Stimulated activated CD8-positive, alpha-beta memory T cell treated with anti-CD3 and anti-CD28 coated beads, Interleukin-4, amount 100 ng/mL, for 1 hour (primary cell): ENCODE measurements around the gene MPIG6B.
A peak's percentile ranks its signal among the peaks of the same experiment; 100 is the strongest.
"Not testable (repeated sequence)": the region's sequence is repeated elsewhere in the genome, so short reads cannot be mapped to it uniquely, and the experiment has no call there.

ENCODE experiments used
- DNase-seq, 2 donors: peaks; one replicate each; pipeline ENCODE4 v3.0.0-alpha.2; 2020; ENCODE audit warnings: low read depth in 2 of 2, low spot score in 1 of 2

The MPIG6B gene

DNA sequence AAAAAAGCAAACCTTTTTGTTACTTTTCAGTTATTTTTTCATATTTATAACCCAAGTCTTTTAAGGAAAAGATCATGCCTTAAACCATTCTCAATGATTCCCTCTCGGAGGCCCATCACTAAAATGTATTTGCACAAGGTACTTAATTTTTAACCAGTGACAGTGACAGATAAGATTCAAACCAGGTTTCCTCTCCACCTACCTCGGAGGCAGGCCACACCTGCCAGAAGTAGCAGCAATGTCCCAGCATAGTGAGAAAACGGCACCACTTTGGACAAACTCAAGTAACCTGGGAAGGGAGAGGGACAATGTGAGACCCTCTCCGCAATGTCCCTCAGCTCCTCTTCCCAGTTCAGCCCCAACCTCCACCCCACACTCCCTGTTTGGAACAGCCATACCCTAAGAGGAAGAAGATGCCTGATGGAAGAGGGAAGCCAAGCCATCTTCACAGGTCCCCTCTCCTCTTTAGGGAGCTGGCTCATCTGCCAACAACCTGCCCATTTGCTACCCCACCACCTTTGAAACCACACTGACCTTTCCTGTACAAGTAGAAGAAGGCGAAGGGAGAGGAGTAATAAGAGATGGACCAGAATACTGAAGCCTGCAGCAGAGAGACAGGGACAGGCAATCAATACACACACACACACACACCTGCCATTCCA, 22.3 kb upstream of the MPIG6B start:
- DNase-seq, result no peak

DNA sequence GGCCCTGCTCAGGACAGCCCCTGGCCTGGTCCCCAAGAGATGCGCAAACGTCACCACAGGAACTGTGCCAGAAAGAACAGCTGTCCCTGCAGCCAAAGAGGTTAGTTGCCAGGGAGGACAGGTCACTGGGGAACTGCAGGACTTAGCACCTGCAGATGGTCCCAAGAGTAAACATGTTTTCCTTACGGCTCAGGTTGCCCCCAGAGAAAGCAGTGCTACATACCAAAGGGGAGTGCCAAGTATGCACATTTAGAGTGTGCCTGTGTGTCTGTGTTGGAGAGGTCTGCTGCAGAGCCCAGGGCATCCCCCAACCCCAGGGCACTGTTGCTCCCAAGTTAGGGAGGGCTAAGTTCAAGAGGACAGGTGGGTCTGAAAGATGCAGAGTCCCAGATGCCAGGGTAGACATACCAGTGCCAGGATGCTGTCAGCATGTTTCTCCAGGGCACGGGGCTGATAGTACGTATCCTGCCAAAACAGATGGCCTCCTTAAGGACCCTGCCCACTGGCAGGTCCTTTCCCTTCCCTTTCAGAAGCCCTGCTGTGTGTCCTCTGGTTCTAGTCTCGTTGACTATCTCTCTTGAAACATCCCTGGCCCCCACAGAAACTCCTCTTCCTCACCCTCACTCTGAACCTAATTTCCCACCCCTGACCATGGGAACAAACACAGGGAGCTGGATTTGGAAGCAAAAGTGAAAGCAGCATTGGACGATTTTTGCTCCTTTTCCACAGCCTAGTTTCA, 21.3 kb upstream of the MPIG6B start:
- no peak for DNase-seq

DNA sequence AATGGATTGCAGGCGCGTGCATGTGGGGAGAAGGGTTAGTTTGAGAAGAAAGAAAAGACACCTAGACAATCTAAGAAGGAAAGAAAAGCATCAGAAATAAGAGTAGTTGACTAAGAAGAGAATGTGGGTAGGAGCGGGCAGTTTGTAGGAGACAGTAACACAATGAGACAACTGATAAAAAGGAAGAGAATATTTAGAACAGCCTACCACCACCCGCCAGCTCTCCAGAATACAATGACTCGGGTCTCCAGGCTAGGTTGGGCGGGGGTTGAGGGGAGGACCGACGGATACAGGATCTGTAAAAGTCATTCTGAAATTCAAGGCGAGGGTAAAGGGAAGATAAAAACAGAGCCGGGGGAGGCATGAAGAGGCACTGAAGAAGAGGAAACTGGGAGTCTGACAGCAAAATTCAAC, 20.8 kb upstream of the MPIG6B start:
- no peak for DNase-seq

DNA sequence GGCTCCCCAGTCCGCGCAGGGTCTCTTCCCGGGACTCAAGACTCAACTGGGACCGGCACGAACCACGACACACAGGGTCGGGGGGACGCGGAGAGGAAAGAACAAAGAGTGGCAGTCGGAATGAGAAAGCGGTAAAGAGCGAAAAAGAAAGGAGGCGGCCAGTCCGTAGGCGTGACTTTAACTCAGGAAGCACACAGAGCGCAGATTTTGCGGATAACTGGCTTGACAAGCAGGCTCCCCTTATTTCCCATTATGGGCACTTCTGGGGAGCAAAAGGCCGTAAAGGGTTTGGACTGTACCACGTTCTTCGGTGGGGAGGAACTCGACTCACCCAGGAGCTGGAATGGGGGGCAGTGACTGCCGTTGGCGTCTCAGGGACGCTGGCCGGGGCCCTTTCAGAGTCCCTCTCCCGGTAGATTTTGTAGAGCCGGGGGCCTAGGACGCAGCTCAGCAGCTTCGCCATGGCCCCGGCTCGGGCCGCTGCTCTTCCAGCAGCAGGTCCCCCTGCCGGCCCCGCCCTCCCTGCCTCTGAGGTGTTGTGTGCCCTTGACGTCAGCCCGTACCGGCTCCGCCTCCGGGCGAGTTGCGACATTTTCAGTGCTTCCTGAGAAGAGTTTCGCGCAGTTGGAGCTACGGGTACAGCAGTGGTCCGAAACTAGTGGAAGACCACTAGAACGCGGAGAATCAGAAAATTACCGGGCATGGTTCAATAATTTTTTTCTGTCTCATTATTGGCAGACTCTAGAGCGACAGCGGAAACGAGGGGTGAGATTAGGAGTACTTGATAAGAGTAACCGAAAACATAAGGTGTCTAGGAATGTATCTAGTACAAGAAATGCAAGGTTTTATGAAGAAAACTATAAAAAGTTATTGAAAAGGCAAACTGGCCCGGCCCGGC, 20.1 kb upstream of the MPIG6B start, which contains the start of gene ABHD16A:
Gene ABHD16A, minus strand, starts transcription at position 506 of the 898 bp plus-strand sequence. Its CDS starts 43 bp downstream, at position 463.
- DNase-seq, result peak; percentile 92 to 93

DNA sequence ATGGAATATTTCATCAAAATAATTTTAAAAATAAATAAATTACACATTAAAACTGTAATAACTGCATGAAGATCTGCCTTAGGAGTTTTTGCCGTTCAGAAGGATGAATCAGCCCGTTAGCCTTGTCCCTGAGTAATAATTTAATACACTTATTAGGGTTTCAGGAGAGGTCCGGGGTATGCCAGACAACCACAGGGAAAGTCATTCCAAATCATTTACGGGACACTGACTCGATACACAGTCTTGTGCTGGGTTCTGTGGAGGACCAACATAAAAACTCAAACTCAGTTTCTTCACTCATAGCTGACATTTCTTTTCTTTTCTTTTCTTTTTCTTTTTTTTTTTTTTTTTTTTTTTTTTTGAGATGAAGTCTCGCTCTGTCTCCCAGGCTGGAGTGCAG, 17.2 kb upstream of the MPIG6B start:
- DNase-seq, result no peak

DNA sequence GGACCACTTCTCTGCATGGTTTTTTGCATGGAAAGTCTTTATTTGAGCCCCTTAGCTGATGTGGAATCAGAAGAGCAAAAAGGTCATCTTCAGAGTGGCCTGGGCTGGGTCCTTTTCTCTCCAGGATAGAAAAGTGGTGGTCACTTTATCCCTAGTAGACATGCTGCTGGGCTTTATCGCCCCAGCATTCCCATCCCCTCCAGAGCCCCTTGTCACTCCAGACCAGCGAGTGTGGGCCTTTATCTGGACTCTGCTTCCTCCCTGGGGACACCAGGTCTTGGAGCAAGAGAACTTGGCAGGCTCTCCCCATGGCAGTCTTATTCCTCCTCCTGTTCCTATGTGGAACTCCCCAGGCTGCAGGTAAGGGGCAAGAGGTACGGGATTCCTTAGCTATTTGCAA, 16.6 kb upstream of the MPIG6B start, which contains the start of gene LY6G6F:
Gene LY6G6F, plus strand, starts transcription at position 268 of the 400 bp plus-strand sequence. Its CDS starts 41 bp downstream, at position 309.
- no peak for DNase-seq

DNA sequence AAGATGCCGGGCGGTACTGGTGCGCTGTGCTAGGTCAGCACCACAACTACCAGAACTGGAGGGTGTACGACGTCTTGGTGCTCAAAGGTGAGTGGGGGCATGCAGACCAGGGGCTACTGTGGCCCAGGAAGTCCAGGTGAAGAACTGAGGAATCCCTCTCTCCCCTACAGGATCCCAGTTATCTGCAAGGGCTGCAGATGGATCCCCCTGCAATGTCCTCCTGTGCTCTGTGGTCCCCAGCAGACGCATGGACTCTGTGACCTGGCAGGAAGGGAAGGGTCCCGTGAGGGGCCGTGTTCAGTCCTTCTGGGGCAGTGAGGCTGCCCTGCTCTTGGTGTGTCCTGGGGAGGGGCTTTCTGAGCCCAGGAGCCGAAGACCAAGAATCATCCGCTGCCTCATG, 15.5 kb upstream of the MPIG6B start:
- no peak for DNase-seq

DNA sequence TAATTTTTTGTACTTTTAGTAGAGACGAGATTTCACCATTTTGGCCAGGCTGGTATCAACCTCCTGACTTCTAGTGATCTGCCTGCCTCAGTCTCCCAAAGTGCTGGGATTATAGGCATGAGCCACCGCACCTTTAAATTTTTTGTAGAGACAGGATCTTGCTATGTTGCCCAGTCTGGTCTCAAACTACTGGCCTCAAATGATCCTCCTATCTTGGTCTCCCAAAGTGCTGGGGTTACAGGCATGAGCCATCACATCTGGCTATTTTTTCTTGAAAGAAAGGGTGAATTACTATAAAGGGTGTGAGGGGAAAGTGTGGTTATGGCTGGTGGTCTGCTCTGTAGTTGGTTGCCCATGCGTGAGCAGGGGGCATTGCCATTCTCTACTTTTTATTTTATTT, 14.9 kb upstream of the MPIG6B start:
- DNase-seq, result no peak

DNA sequence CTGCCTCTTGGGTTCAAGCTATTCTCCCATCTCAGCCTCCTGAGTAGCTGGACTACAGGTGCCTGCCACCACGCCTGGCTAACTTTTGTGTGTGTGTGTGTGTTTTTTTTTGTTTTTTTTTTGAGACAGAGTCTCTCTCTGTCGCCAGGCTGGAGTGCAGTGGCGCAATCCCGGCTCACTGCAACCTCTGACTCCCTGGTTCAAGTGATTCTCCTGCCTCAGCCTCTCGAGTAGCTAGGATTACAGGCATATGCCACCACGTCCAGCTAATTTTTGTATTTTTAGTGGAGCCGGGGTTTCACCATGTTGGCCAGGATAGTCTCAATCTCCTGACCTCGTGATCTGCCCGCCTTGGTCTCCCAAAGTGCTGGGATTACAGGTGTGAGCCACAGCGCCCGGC, 14.0 kb upstream of the MPIG6B start:
- not testable (repeated sequence) for DNase-seq

DNA sequence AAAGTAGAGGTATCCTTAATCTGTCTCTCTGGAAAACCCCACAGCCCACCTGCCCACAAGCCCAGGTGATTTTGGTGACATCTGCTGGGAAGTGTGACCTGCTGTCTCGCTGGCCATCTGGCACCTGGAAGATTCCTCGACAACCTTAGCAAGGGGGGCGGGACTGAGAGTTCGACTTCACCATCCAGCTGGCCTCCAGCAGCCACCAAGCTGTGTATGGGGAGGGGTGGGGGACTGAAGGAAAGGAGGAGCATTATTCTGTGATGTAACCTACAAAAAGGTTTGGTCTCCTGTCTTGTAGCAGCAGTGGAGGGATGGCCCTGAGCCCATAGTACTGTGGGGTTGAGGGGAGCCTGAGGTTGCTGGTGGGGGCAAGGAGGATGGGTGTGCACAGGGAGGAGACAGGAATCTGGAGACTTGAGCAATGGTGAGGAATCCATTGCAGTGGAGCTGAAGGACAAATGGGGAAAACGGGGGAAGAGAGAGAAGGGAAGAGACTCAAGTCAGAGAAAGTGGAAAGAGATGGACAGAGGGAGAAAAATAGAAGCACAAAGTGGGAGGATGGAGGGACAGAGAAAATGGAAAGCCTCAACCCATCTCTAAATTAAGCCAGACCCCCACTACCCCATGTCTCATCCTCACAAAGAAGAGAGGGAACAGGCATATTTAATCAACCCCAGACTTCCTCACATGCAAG, 12.5 kb upstream of the MPIG6B start:
- no peak for DNase-seq

DNA sequence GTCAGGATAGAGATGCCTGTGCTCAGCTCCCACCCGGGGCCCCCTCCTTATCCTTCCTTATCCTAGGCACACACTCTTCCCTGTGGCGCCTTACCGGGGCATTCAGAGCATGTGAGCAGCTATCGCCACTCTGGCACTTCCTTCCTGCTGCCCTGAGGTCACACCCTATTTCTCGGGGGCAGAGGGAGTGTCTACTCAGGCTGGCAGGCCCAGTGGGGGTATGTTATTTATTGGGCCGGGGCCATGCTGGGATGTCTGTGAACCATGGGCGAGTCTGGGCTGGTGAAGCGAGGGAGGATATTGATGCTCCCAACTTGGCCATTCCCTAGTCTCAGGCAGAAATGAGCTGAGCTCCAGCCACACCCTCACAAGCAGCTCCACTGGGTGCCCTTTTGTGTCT, 11.9 kb upstream of the MPIG6B start:
- DNase-seq, result no peak

DNA sequence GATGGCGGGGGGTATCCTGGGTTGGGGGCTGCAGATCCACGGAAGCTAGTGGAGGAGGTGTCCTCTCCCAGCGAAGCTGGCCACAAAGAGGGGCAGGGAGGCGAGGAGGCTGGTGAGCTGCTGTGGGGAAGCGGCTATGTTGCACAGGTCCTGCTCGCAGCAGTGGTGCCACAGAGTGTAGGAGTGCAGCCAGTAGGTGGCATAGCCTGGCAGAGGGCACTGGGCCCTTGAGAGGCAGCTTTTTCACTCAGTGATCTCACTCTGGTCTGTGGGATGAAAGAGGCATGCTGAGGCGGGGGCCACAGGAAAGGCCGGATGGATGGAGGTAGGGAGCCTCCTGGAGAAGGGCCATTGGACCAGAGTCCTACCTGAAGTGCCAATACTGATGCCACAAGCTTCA, 10.9 kb upstream of the MPIG6B start:
- DNase-seq, result no peak

DNA sequence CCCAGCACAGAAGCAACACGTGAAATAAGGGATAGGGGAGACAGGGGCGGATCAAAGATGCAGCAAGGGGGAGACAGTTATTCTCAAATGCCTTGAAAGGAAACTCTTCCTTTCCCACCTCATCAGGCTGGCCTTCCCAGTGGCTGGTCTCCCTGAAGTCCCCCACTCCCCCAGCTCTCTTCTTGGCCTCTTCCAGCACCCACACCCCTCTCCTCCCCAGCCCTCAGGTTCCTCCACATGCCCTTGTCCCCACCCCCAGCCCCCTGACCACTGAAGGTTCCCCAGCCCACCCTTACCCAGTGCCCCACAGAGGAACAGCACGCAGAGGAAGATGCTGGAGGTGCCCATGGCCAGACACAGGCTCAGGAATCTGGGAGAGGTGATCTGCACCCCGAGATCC, 9.7 kb upstream of the MPIG6B start:
- DNase-seq, result no peak

DNA sequence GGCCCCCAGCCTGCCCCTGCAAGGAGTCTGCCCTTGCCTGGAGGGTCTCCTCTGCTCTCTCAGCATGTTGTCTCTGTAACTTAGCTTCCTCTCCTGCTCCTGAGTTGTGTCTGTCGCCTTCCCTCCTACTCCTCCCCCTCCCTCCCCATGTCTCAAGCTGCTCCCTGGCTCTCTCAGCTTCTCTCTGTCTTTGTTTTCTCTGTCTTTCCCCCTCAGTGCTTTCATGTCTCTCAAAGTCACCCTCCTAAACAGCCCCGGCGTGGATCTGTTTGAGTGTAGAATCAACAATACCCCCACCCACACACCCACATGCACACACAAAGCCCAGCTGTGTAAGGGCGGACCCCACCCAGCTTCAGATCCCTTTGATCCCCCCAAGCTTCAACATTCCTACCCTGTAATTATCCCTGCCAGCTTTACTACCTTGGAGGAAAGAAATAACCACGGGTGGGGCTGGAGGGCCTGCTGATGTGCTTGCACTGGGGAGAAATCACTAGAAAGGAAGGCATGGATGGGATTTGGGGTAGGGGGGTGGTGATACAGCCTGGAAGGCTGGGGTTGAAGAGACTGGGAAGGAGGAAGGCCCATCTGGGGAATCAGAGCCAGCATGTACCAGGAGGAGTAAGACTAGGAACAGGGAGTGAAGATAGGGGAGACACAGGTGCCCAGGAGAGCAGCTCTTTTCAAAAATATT, 9.0 kb upstream of the MPIG6B start:
- no peak for DNase-seq

DNA sequence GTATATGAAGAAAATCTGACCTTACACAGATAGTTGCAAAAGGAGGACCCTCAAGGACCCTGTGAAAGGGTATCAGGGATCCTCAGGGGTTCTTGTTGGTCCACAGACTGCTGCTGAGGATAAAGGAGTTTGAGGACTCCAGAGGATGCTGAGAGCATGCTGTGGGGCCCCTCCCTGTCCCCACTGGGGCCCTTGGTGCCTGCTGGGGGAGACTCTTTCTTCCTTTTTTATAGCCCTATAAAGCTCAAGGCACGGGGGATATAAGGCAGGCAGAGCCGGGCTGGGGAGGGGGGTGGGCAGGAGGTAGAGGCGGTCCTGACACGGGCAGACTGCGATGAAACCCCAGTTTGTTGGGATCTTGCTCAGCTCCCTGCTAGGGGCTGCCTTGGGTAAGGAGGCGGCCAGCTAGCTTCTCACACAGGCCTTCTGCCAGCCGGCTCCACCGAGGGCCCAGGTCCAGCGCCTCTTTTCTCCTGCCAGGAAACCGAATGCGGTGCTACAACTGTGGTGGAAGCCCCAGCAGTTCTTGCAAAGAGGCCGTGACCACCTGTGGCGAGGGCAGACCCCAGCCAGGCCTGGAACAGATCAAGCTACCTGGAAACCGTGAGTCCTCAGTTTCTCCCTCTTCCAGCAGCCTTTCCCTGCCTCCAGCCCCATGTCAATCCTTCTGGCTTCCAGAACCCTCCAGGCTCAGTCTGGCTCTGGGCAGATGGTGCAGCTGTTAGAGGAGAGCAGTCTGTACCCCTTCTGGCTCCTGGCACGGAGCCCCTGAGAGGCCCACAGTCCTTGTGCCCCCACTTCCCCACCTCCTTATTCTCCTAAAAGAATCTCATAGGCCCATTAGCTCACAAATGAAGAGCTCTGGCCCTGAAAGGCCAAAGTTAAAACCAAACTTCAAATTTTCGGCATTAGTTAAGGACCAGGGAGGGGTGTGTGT, 7.9 kb upstream of the MPIG6B start, which contains the start of gene LY6G6D:
Gene LY6G6D, plus strand, starts transcription at position 327 of the 937 bp plus-strand sequence. Its CDS starts 8 bp downstream, at position 335.
- no peak for DNase-seq

DNA sequence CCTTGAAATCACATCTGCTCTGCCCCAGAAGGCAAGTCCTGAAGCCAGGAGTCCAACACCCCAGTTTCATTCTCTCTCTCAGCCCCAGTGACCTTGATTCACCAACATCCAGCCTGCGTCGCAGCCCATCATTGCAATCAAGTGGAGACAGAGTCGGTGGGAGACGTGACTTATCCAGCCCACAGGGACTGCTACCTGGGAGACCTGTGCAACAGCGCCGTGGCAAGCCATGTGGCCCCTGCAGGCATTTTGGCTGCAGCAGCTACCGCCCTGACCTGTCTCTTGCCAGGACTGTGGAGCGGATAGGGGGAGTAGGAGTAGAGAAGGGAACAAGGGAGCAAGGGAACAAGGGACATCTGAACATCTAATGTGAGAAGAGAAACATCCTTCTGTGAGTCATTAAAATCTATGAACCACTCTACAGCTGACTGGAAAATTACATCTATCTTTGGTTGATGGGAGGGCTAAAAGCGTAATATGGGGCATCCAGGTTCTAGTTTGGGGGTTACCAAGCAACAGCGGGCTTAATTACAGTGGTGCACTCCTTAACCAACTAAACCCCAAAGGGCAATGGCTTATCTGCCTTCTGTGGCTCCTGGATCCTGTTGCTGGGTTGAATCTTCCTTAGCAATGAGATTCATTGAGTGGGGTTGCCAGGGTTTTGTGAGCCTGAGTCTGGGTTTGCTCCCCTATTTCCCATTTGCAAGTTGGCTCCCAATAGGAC, 5.5 kb upstream of the MPIG6B start:
- no peak for DNase-seq

DNA sequence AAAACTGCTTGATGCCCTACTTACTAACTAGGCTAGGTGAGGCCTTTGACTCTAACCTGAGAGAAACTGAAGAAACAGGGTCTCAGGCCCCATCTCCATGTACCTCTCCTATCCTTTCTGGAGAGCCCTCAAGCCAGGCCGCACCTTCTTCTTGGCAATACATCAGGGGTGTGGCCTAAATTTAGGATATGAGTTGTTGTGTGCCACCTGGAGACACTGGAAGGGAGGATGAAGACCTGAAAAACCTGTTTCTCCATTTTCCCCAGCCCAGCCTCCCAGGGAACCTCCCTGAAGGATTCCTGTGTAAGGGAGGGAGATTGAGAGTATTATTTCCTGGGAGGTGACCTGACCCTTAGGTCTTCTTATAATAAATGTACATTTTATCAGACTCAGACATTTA, 4.9 kb upstream of the MPIG6B start:
- DNase-seq, result no peak

DNA sequence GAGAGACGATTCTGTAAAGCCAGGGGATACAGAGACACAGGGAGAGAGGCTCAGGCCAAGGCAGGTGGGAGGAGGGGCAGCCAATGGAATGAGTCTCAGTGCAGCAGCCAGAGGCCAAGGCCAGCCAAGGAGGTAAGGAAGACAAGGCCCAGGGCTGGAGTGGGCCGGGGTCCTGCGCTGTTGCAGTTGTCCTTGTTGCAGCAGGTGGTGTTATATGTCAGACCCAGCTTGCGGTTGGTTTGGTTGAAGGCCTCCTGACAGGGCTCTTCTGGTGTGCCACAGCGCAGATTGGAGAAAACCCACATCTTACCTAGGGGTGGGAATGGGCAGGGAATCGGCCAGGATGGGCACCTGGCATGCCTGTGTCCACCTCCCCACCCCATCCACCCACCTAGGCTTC, 4.2 kb upstream of the MPIG6B start:
- DNase-seq, result no peak
